ENCODE measurements around the gene PNPLA5.

GRCh38 chr22:43840851-43841250, 51.0 kb downstream of the PNPLA5 start:
- TF ChIP-seq CTCF (optimal IDR thresholded peaks at IDR 0.05 in 1 of 3, IDR thresholded peaks at IDR 0.05 in 1 of 3, conservative IDR thresholded peaks at IDR 0.05 in 1 of 3; ENCODE audit: extremely low read depth in 1 of 3, insufficient read depth in 2 of 3, low read length in 3 of 3) (no peak), EZH2 (IDR thresholded peaks at IDR 0.05; ENCODE audit: low read length) (no peak)
